GM11168 (cell line): ENCODE measurements around the gene LCN1.

Source experiments
- in situ Hi-C: fragments of 300-500 bp; cut with MboI; formaldehyde crosslinking; loops from one replicate; pipeline ENCODE4 v1.12.0; 2022; ENCODE audit warnings: low sequenced_read_pairs; ENCODE audit not compliant: unreplicated experiment

Gene LCN1

GRCh38 chr9:135520916-135521607, at the start of gene LCN1:
Gene LCN1, plus strand, starts transcription at chr9:135521440. Its CDS starts 58 bp downstream, at chr9:135521498.
- in situ Hi-C loops, result no loop called here

GRCh38 chr9:135471791-135472640, 49.2 kb upstream of the LCN1 start:
- in situ Hi-C loops, result no loop called here

DNA sequence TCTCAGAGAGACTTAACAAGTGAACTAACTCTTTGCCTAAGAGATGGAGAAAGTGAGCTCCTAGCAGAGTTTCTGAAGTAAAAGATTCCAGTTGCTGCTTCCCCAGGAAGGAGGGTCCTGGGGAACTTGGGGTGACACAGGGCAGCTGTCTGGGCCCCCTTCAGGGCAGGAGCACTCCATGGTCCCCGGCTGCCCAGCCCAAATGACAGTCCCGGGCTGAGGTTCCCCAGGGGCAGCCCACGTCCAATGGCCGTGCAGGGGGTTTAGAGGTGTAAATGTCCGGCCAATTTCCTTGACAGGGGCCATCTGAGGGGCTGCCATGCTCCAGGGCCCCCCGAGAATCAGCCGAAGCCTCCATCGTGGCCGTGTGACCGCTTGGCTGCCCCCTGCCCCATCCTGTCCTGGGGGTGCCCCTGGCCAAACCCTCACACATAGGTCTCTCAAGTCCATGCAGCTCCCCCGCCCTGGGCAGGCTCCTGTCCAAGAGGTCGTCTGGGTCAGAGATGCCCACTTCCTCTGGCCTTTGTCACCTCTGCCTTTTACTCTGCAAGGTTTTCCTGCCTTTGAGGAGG, 47.2 kb upstream of the LCN1 start:
- in situ Hi-C loops, result no loop called here

DNA sequence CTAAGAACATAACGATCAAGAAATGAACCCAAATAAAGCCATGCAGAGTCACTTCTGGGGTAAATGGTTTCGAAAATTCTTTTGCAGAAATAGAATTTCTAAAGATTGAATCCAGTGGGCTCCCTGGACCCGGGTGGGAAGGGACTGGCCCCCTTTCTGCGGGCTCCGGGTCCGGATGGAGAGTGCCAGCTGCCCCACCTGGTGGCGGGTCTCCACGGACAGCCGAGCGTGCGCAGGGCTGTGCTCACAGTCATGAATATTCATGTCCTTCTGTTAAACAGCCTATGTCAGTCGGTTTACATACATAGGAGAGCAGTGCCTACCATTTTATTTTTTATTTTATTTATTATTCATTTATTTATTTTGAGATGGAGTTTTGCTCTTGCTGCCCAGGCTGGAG, 46.3 kb upstream of the LCN1 start:
- in situ Hi-C loops, result no loop called here

- in situ Hi-C loops, result no loop called here
Measured at GRCh38 chr9:135476561-135477355, 44.5 kb upstream of the LCN1 start.

DNA sequence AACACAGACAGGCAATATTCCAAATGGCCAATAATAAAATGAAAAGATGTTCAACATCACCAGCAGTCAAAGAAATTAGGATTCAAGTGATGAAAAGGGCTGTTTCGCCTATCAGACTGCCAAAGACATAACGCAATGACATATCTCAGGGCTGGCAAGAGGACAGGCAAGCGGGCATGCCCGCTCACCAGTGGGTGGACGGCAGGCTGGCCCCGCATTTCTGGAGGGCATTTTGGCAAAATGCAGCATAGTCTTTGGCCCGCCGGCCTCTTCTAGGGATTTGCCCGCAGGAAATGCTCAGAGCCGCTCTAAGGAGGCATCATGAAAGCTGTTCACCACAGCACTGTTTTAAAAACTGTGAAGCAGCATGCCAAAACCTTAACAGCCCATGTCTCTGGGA, 43.0 kb upstream of the LCN1 start:
- in situ Hi-C loops, result no loop called here

GRCh38 chr9:135478829-135479468, 42.3 kb upstream of the LCN1 start:
- in situ Hi-C loops, result no loop called here

DNA sequence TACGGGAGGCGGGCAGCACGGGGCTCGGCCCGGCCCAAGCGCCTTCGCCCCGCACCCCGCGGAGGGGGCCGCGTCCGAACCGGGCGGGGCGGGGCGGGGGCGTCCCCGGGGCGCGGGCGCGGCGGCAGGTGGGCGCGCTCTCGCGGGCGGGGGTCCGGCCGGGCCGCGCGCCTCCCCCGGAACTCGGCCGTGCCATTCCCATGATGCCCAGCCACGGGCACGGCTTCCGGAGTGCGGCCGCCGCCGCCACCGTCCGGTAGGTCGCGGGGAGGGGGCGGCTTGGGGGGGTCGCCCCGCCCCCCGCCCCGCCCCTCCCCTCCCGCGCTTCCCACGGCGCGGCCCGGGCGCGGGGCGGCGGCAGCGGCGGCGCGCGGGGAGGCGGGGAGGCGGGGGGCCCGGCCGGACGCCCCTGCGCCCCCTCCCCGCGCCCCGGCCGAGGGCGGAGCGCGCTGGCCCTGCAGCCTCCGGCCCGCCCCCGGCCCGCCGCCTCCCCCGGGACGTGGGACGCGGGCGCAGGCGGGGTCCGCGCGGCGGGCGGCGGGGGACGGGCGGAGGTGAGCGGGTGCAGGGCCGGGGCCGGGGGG, 41.7 kb upstream of the LCN1 start, which contains the start of gene PPP1R26:
Gene PPP1R26, plus strand, starts transcription at position 314 of the 584 bp plus-strand sequence. CDS start 4,729 bp downstream, outside the sequence.
- in situ Hi-C loops, result no loop called here

- in situ Hi-C loops, result no loop called here
Measured at GRCh38 chr9:135480071-135480939, 40.9 kb upstream of the LCN1 start.

GRCh38 chr9:135480940-135481310, 40.3 kb upstream of the LCN1 start:
- in situ Hi-C loops, result no loop called here

GRCh38 chr9:135482015-135482754, 39.1 kb upstream of the LCN1 start:
- in situ Hi-C loops, result no loop called here

DNA sequence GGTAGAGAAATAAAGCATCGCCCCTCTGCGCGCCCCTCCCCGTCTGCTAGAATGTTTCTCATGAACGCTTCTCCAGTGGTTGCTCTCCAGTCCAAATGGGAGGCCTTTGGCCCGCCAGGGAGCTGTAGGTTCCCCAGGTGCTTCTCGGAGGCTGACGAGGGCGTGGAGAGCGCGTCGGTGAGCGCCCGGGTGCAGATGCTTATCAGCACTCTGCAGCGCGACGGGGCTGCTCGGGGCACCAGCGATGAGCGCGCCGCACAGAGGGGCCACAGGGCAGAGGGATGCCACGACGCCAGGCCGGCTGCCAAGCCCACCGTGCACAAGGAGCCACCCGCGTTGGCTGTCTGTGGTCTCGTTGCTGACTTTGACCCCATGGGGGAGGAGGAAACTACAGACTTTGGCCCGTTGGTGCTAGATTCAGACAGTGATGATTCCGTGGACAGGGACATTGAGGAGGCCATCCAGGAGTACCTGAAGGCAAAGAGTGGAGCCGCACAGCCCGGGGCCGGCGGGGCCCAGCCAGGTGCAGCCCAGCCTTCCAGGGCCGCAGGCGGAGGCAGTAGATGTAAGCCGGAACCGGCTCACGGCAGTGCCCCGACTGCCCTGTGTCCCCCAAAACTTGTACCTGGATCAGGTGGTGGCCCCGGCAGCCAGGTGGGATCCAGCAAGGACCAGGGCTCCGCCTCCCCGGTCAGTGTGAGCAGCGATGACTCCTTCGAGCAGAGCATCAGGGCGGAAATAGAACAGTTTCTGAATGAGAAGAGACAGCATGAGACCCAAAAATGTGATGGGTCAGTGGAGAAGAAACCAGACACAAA, 36.6 kb upstream of the LCN1 start:
- in situ Hi-C loops, result no loop called here

DNA sequence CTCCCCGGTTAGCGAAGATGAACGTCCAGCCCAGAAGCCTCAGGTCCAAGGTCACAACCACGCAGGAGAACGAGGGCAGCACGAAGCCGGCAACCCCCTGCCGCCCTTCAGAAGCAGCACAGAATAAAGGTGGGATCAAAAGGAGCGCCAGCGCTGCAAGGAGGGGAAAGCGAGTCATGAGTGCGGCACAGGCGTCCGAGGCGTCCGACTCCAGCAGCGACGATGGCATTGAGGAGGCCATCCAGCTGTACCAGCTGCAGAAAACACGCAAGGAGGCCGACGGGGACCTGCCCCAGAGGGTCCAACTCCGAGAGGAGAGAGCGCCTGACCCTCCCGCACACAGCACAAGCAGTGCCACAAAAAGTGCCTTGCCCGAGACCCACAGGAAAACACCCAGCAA, 35.9 kb upstream of the LCN1 start:
- in situ Hi-C loops, result no loop called here

GRCh38 chr9:135485832-135486231, 35.4 kb upstream of the LCN1 start:
- in situ Hi-C loops, result no loop called here

DNA sequence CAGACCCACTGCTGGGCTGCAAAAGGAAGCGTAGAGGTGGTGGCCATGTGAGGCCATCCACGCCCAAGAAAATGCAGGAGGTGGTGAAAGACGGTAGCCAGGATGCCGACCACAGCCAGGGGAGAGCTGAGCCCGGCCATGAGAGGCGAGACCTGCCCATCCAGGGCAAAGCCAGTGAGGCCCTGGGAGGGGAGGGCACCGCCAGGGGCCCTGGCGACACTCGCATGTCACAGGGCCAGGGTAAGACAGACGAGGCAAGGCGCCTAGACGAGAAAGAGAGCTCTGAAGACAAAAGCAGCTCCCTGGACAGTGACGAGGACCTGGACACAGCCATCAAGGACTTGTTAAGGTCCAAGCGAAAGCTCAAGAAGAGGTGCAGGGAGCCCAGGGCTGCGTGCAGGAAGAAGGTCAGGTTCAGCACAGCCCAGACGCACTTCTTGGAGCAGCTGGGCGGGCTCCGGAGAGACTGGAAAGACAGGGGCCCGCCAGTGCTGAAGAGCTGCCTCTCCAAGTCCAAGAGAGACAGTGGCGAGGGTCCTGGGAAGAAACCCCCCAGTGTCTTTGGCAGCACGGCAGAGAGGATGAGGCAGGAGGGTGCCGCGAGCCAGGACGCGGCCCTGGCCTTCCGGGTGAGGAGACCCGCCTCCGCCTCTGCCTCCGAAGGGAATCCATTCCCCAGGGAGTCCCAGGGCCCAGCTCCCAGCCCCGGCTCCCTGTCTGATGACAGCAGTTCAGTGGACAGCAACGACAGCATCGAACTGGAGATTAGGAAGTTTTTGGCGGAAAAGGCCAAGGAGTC, 34.8 kb upstream of the LCN1 start:
- in situ Hi-C loops, result no loop called here

DNA sequence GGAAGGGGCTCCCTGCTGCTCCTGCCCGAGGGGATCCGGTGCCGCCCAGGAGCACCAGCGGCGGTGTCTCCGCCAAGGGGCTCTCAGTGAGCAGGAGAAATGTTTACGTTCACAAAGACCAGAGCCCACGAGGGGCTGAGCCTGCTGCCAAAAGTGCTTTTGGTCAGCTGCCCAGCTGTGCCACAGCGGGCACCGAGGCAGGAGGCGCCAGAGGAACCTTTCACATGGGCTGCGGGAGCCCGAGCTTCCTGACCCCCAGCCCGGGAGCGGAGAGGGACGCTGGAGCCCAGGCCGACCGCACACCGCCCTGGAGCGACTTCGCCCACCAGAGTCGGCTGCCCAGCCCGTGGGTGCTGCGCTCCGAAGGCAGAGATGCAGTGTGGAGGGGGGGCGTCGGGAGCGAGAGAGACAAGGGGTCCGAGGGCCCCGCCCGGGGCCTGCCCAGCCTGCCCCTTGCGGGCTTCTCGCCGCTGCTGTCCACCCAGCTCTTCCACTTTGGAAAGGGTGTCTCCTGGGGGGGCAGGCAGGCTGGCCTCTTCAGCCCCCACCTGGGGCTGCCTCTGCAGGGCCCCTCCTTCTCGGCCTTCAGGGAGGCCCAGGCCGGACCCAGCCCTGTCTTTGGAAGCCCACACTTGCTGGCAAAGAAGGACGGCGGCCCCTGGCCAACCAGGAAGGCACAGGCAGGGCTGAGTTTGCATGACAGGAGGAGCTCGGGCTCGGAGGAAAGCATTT, 33.8 kb upstream of the LCN1 start:
- in situ Hi-C loops, result no loop called here
